Adrenal gland (tissue), 12 donors: ENCODE results near the gene CAMKMT. TPM values are rescaled to one million over a fixed set of nuclear protein-coding genes. Genes with fewer than 3 reads are reported as not detected.

Experiments used
- DNase-seq, 7 donors: peaks; one replicate each; pipeline ENCODE4 v3.0.0-alpha.2; 2019 to 2020
- H3K27ac ChIP-seq, 5 donors: fragments of 200-600 bp; sonication (generic) in 4 of 5; 1 replicate in 3 of 5; 2 replicates in 2 of 5; pipeline versions ENCODE4 v1.5.1 to v1.8.0; 2016 to 2020; ENCODE audit warnings: mild to moderate bottlenecking in 1 of 5
- H3K27me3 ChIP-seq: fragments of 200-600 bp; 2 replicates; pipeline ENCODE4 v1.8.0; 2021
- H3K36me3 ChIP-seq, 2 donors: fragments of 200-600 bp; replicated peaks in 1 of 2; 1 replicate in 1 of 2; 2 replicates in 1 of 2; pipeline versions ENCODE4 v1.5.1 to v1.8.0; 2018 to 2022
- H3K4me1 ChIP-seq, 2 donors: fragments of 200-600 bp; replicated peaks in 1 of 2; 1 replicate in 1 of 2; 2 replicates in 1 of 2; pipeline versions ENCODE4 v1.5.1 to v1.8.0; 2018 to 2021
- H3K4me3 ChIP-seq, 4 donors: fragments of 200-600 bp; sonication (generic) in 3 of 4; one replicate each; pipeline ENCODE4 v1.5.1; 2016 to 2018
- H3K9me3 ChIP-seq, 3 donors: fragments of 200-600 bp; sonication (generic) in 1 of 3; replicated peaks in 1 of 3; 1 replicate in 2 of 3; 2 replicates in 1 of 3; pipeline versions ENCODE4 v1.5.1 to v1.8.0; 2016 to 2021
- POLR2A ChIP-seq, 2 donors: fragments of 450-650 bp; IDR thresholded peaks; one replicate each; pipeline ENCODE4 v1.6.1; 2017; ENCODE audit warnings: antibody characterized with exemption in 2 of 2, mild to moderate bottlenecking in 2 of 2, moderate library complexity in 1 of 2
- WGBS, 4 donors: extraction: QIAGEN DNeasy Blood & Tissue Kit in 2 of 4; methylation state at CpG; one replicate each; pipeline versions ENCODE4 v1.1.5 to v1.1.7; 2013 to 2017; 5-methylcytosine and 5-hydroxymethylcytosine counted together
- intact Hi-C, 2 donors: fragments of 100-400 bp; cut with DNase I; formaldehyde crosslinking; loops; one replicate each; pipeline versions ENCODE4 v1.14.1 to v1.15.0; 2022 to 2023
- polyA plus RNA-seq, 3 donors: library from polyadenylated mRNA; stranded (reverse); fragments of 200-250 nt in 2 of 3; fragments of 350-450 nt in 1 of 3; fragmentation: Illumina TruSeq in 1 of 3; extraction: RNeasy Lipid Tissue Mini Kit (QIAGEN cat#74804) in 1 of 3; gene quantifications; one replicate each; pipeline ENCODE4 v1.2.3, GENCODE V29; 2013 to 2014
- total RNA-seq, 9 donors: library from RNA; depleted of rRNA in 4 of 9; stranded (reverse); fragments of >200 nt in 4 of 9; fragments of 120-200 nt in 1 of 9; fragmentation: NEBNext Ultra II Directional in 1 of 9; extraction: Animal tissue kit (Norgen Biotek cat#: 25700) in 1 of 9; gene quantifications; one replicate each; pipeline versions ENCODE4 v1.1.0 to v1.2.4, GENCODE V29; 2013 to 2023
- TF ChIP-seq, protein P1 (sequence below), 6 experiments: fragments of 450-650 bp in 4 of 6; fragments of 200-600 bp in 2 of 6; sonication (generic) in 1 of 6; IDR thresholded peaks; 1 replicate in 5 of 6; 2 replicates in 1 of 6; pipeline versions ENCODE4 v1.5.1 to v1.8.0; 2016 to 2021; ENCODE audit warnings: antibody characterized with exemption in 6 of 6, mild to moderate bottlenecking in 2 of 6, moderate library complexity in 1 of 6
- donor health status: healthy with polysubstance abuse.
- donor health status: Bipolar disorder and iron deficiency.
- donor health status: DM: yes; HTN: yes; CAD: no.
- donor health status: DM: no; HTN: no; CAD: no.
- donor health status: DM: no; HTN: no; CAD: no.
- donor health status: DM: yes; HTN: yes; CAD: no.

Gene CAMKMT
- total and polyA plus RNA-seq, 12 donors = 2.6 to 14.0 (median 8.6) TPM

DNA sequence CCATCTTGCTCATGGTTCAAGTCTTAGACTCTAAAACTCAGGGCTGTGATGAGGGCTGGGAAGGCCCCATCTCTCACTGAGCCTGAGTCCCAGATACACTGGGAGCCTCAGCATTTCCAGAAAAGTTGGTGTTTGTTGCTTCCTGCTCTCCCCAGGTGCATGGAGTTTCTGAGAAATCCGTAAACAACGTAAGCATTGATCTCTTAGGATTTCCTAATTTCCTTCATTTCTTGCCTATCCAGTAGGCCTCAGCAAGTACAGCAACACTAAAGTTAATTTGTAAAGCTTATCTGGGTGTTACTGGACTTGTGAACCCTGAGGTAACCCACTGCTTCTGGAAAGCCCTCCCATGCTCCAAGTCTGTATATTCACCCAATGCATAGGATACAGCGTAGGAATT, 380.3 kb downstream of the CAMKMT start:
- TF ChIP-seq, protein P1, sequence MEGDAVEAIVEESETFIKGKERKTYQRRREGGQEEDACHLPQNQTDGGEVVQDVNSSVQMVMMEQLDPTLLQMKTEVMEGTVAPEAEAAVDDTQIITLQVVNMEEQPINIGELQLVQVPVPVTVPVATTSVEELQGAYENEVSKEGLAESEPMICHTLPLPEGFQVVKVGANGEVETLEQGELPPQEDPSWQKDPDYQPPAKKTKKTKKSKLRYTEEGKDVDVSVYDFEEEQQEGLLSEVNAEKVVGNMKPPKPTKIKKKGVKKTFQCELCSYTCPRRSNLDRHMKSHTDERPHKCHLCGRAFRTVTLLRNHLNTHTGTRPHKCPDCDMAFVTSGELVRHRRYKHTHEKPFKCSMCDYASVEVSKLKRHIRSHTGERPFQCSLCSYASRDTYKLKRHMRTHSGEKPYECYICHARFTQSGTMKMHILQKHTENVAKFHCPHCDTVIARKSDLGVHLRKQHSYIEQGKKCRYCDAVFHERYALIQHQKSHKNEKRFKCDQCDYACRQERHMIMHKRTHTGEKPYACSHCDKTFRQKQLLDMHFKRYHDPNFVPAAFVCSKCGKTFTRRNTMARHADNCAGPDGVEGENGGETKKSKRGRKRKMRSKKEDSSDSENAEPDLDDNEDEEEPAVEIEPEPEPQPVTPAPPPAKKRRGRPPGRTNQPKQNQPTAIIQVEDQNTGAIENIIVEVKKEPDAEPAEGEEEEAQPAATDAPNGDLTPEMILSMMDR (IDR thresholded peaks at IDR 0.05) = no peak
- TF ChIP-seq POLR2A (IDR thresholded peaks at IDR 0.05) = no peak
- 93 to 100% (median 97%) methylated on average over 3 of the region's 3 CpGs for WGBS, 4 donors
- DNase-seq = no peak
- H3K4me3 ChIP-seq = no peak overlapping the region
- H3K4me1 ChIP-seq = no peaks in the 10 kb centered on the region
- intact Hi-C loops = no loop called here
- no peaks in the 10 kb centered on the region for H3K9me3 ChIP-seq
- no peak overlapping the region for H3K27ac ChIP-seq
- H3K36me3 ChIP-seq = no peaks in the 10 kb centered on the region
- no peaks in the 10 kb centered on the region for H3K27me3 ChIP-seq

DNA sequence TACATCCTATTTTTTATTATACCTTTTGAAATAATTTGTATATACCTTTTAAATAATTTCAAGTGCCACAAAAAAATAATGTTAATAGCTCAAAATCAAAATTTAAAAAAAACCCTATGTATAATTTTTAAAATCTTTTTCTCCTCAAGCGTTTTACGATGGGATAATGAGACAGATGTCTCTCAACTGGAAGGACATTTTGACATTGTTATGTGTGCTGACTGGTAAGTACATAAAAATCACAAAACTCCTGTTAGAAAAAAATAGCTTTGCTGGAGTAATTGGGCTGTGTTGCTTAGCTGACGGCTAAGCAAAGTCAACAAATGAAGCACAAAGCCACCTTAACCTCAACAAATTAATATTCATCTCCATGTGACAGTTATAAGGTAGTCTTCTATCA, 381.7 kb downstream of the CAMKMT start:
- intact Hi-C loops = no loop called here
- DNase-seq = no peak
- no peak overlapping the region for H3K27ac ChIP-seq
- 97 to 100% (median 97%) methylated on average over 3 of the region's 3 CpGs for WGBS, 4 donors
- no peaks in the 10 kb centered on the region for H3K9me3 ChIP-seq
- H3K4me3 ChIP-seq = no peak overlapping the region
- H3K36me3 ChIP-seq = no peaks in the 10 kb centered on the region
- TF ChIP-seq, protein P1 (IDR thresholded peaks at IDR 0.05) = no peak
- no peak for TF ChIP-seq POLR2A (IDR thresholded peaks at IDR 0.05)
- no peaks in the 10 kb centered on the region for H3K27me3 ChIP-seq
- no peaks in the 10 kb centered on the region for H3K4me1 ChIP-seq

GRCh38 chr2:44744961-44745892, 383.5 kb downstream of the CAMKMT start:
- Histone ChIP-seq H3K4me3 (no peak overlapping the region), H3K9me3 (no peaks in the 10 kb centered on the region), H3K4me1 (no peaks in the 10 kb centered on the region), H3K36me3 (no peaks in the 10 kb centered on the region), H3K27ac (no peak overlapping the region), H3K27me3 (no peaks in the 10 kb centered on the region)
- TF ChIP-seq, protein P1 (IDR thresholded peaks at IDR 0.05) = no peak
- no peak for TF ChIP-seq POLR2A (IDR thresholded peaks at IDR 0.05)
- DNase-seq = no peak
- intact Hi-C loops = no loop called here
- WGBS, 4 donors = 72 to 76% (median 74%) methylated on average over 12 of the region's 12 CpGs

- no peak overlapping the region for H3K4me3 ChIP-seq
- no peaks in the 10 kb centered on the region for H3K36me3 ChIP-seq
- H3K9me3 ChIP-seq = no peaks in the 10 kb centered on the region
- 78 to 93% (median 87%) methylated on average over 4 of the region's 4 CpGs for WGBS, 4 donors
- no peaks in the 10 kb centered on the region for H3K4me1 ChIP-seq
- intact Hi-C loops = no loop called here
- DNase-seq = no peak
- TF ChIP-seq, protein P1 (IDR thresholded peaks at IDR 0.05) = no peak
- no peak for TF ChIP-seq POLR2A (IDR thresholded peaks at IDR 0.05)
- no peaks in the 10 kb centered on the region for H3K27me3 ChIP-seq
- no peak overlapping the region for H3K27ac ChIP-seq
Measured at GRCh38 chr2:44745922-44746766, 384.4 kb downstream of the CAMKMT start.
